Measurements from ENCODE around the gene IDH1. TPM values are rescaled to one million over a fixed set of nuclear protein-coding genes. Genes with fewer than 3 reads are reported as not detected.

The IDH1 gene
- polyA plus RNA-seq, 2 of the 4 experiments (the other 2 are of a cell fraction): 180 to 346 TPM

DNA sequence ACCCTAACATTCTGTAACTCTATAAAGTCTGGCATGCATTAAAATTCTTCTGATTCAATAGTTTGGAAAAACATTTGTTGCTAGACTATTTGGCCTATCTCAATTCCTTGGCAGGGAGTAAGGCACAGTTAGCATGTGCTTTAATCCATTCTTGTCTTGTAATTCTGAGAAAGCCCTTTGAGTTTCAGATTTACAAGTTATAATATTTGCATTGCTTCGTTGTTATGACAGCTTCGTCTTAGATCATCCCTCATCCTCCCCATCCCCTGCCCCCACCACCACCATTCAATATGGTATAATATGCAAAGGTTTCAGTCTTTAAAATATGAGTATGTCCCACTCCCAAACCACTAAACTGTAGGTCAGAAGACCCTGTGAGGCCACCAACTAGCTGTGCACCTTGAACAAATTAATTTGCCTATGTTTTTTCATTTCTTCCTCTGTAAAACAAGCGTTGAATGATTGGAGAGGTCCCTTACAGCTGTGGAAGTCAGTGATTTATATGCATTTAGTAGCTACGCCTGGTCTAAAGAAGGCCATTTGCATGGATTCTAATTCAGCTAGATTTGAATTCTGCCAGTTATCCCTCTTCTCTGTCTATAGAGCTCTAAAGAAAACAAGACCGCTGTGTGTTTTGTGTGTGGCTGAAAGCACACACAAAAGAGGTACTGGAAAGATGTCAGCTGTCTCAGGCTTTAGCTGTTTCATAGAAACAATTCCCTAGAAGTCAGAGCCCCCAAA lies 65.6 kb downstream of the IDH1 start:
- FAIRE-seq (no peak), DNase-seq (ENCODE audit: low read depth in 1 of 2, low spot score in 1 of 2) (no peak), ATAC-seq (no peak)
- Histone ChIP-seq H3K4me2 (no peak overlapping the region), H3K4me3 (no peak overlapping the region), H3K4me1 (no peaks in the 10 kb centered on the region), H3K27ac (no peak overlapping the region), H3K9me3 (no peaks in the 10 kb centered on the region)
- POLR2A ChIA-PET: no interaction called here
- CTCF ChIA-PET: interaction anchor here (2.4 kb wide), 1 partner anchor 14 kb away, joined by 8 read pairs; no protein-coding TSS in a partner anchor
- TF ChIP-seq, protein P1, sequence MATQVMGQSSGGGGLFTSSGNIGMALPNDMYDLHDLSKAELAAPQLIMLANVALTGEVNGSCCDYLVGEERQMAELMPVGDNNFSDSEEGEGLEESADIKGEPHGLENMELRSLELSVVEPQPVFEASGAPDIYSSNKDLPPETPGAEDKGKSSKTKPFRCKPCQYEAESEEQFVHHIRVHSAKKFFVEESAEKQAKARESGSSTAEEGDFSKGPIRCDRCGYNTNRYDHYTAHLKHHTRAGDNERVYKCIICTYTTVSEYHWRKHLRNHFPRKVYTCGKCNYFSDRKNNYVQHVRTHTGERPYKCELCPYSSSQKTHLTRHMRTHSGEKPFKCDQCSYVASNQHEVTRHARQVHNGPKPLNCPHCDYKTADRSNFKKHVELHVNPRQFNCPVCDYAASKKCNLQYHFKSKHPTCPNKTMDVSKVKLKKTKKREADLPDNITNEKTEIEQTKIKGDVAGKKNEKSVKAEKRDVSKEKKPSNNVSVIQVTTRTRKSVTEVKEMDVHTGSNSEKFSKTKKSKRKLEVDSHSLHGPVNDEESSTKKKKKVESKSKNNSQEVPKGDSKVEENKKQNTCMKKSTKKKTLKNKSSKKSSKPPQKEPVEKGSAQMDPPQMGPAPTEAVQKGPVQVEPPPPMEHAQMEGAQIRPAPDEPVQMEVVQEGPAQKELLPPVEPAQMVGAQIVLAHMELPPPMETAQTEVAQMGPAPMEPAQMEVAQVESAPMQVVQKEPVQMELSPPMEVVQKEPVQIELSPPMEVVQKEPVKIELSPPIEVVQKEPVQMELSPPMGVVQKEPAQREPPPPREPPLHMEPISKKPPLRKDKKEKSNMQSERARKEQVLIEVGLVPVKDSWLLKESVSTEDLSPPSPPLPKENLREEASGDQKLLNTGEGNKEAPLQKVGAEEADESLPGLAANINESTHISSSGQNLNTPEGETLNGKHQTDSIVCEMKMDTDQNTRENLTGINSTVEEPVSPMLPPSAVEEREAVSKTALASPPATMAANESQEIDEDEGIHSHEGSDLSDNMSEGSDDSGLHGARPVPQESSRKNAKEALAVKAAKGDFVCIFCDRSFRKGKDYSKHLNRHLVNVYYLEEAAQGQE (IDR thresholded peaks at IDR 0.05): no peak
- 69% methylated on average over 5 of the region's 5 CpGs for WGBS (ENCODE audit: missing lambda C conversion rate)

DNA sequence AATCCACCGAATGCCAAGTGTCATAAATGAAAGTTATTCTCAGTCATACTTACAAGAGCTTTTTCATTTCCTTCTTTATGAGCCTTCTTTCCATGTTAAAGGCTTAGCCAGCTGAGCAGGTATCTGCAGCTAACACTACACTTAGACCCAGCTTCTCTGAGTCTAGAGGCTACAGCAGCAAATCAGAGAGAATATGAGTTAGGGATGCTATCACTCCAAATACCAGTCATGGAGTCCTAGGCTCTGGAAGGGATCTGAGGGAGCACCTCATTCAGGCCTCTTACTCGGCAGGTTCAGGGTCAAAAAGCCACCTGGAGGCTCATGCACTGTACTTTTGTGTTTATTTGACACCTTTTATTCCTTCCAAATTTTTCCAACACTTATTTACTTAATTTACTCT lies 68.0 kb downstream of the IDH1 start:
- no peak overlapping the region for H3K4me2 ChIP-seq
- WGBS (ENCODE audit: missing lambda C conversion rate): 71% methylated on average over 2 of the region's 2 CpGs
- FAIRE-seq: no peak
- no peak for DNase-seq (ENCODE audit: low read depth in 1 of 2, low spot score in 1 of 2)
- POLR2A ChIA-PET: no interaction called here
- ATAC-seq: no peak
- no peak for TF ChIP-seq CBX8 (IDR thresholded peaks at IDR 0.05)
- TF ChIP-seq, protein P2, sequence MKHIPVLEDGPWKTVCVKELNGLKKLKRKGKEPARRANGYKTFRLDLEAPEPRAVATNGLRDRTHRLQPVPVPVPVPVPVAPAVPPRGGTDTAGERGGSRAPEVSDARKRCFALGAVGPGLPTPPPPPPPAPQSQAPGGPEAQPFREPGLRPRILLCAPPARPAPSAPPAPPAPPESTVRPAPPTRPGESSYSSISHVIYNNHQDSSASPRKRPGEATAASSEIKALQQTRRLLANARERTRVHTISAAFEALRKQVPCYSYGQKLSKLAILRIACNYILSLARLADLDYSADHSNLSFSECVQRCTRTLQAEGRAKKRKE (CRISPR knock-in tag; IDR thresholded peaks at IDR 0.05; ENCODE audit: low read depth): no peak
- H3K9me3 ChIP-seq: no peaks in the 10 kb centered on the region
- no peaks in the 10 kb centered on the region for H3K4me1 ChIP-seq
- no peak overlapping the region for H3K4me3 ChIP-seq
- no peak overlapping the region for H3K27ac ChIP-seq
- CTCF ChIA-PET: interaction anchor here (2.1 kb wide), 1 partner anchor 11 kb away, joined by 13 read pairs; no protein-coding TSS in a partner anchor

DNA sequence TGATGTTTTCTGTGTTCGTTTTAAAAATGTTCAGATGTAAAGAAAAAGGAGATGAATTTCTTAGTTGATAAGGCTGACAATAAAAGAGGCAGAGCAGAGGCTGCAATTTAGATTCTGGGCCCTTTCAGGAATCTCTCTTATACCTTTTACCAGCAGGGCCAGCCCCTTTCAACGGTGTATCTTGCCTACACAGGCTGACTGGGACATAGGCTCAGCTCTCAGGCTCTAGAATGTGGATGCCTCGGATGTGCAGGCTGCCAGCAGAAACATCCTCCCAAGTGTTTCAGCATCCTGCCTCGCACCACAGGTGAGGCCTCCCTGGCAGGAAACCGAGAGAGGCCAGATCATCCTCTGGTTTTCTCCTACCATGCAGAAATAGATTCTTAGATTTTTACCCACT lies 68.4 kb downstream of the IDH1 start:
- H3K9me3 ChIP-seq: no peaks in the 10 kb centered on the region
- CTCF ChIA-PET: interaction anchor here (2.1 kb wide), 1 partner anchor 11 kb away, joined by 13 read pairs; no protein-coding TSS in a partner anchor
- DNase-seq (ENCODE audit: low read depth in 1 of 2, low spot score in 1 of 2): no peak
- no peak for TF ChIP-seq BHLHE40 (IDR thresholded peaks at IDR 0.05; ENCODE audit: low read depth, low read length)
- TF ChIP-seq, protein P3, sequence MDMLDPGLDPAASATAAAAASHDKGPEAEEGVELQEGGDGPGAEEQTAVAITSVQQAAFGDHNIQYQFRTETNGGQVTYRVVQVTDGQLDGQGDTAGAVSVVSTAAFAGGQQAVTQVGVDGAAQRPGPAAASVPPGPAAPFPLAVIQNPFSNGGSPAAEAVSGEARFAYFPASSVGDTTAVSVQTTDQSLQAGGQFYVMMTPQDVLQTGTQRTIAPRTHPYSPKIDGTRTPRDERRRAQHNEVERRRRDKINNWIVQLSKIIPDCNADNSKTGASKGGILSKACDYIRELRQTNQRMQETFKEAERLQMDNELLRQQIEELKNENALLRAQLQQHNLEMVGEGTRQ (IDR thresholded peaks at IDR 0.05): no peak
- TF ChIP-seq ESRRA (IDR thresholded peaks at IDR 0.05; ENCODE audit: borderline replicate concordance, low read length): no peak
- no peak for TF ChIP-seq POLR2AphosphoS2 (conservative IDR thresholded peaks at IDR 0.05; ENCODE audit: low read length)
- TF ChIP-seq JUNB (IDR thresholded peaks at IDR 0.05): no peak
- no peak for TF ChIP-seq HDAC2 (IDR thresholded peaks at IDR 0.05)
- no peak for TF ChIP-seq HOXA7 (CRISPR knock-in tag; IDR thresholded peaks at IDR 0.05)
- H3K27ac ChIP-seq: no peak overlapping the region
- no peak for FAIRE-seq
- no peak overlapping the region for H3K4me3 ChIP-seq
- no peak overlapping the region for H3K4me2 ChIP-seq
- no peaks in the 10 kb centered on the region for H3K4me1 ChIP-seq
- POLR2A ChIA-PET: no interaction called here
- 45% methylated on average over 5 of the region's 5 CpGs for WGBS (ENCODE audit: missing lambda C conversion rate)
- ATAC-seq: no peak

Other genes starting within 250 kb of the IDH1 start
- gene PLEKHM3, start 229.5 kb downstream of the IDH1 start, polyA plus RNA-seq (2011; rRNA removed): 6.5 and 7.0 TPM in 2 replicates
- 2.4 to 2.9 TPM (median 2.7 TPM) in 3 replicates for gene PLEKHM3, start 229.5 kb downstream of the IDH1 start, polyA plus RNA-seq (2017; fragmentation: RNase III; extraction: RNeasy Plus Mini Kit Qiagen cat#74134 plus additional on column Dnase treatment)
- gene CRYGD, start 130.5 kb downstream of the IDH1 start, polyA plus RNA-seq (2011; rRNA removed): not detected in 2 replicates
- not detected in 3 replicates for gene CRYGD, start 130.5 kb downstream of the IDH1 start, polyA plus RNA-seq (2017; fragmentation: RNase III; extraction: RNeasy Plus Mini Kit Qiagen cat#74134 plus additional on column Dnase treatment)
- gene CRYGC, start 125.2 kb downstream of the IDH1 start, polyA plus RNA-seq (2011; rRNA removed): not detected in 2 replicates
- not detected in 3 replicates for gene CRYGC, start 125.2 kb downstream of the IDH1 start, polyA plus RNA-seq (2017; fragmentation: RNase III; extraction: RNeasy Plus Mini Kit Qiagen cat#74134 plus additional on column Dnase treatment)
- not detected in 2 replicates for gene CRYGB, start 108.9 kb downstream of the IDH1 start, polyA plus RNA-seq (2011; rRNA removed)
- not detected in 3 replicates for gene CRYGB, start 108.9 kb downstream of the IDH1 start, polyA plus RNA-seq (2017; fragmentation: RNase III; extraction: RNeasy Plus Mini Kit Qiagen cat#74134 plus additional on column Dnase treatment)
- gene CRYGA, start 91.5 kb downstream of the IDH1 start, polyA plus RNA-seq (2011; rRNA removed): not detected in 2 replicates
- not detected in 3 replicates for gene CRYGA, start 91.5 kb downstream of the IDH1 start, polyA plus RNA-seq (2017; fragmentation: RNase III; extraction: RNeasy Plus Mini Kit Qiagen cat#74134 plus additional on column Dnase treatment)
- gene C2orf80, start 65.0 kb downstream of the IDH1 start, polyA plus RNA-seq (2011; rRNA removed): not detected in 2 replicates
- not detected in 3 replicates for gene C2orf80, start 65.0 kb downstream of the IDH1 start, polyA plus RNA-seq (2017; fragmentation: RNase III; extraction: RNeasy Plus Mini Kit Qiagen cat#74134 plus additional on column Dnase treatment)
- 19.3 and 22.0 TPM in 2 replicates for gene PIKFYVE, start 11.2 kb upstream of the IDH1 start, polyA plus RNA-seq (2011; rRNA removed)
- gene PIKFYVE, start 11.2 kb upstream of the IDH1 start, polyA plus RNA-seq (2017; fragmentation: RNase III; extraction: RNeasy Plus Mini Kit Qiagen cat#74134 plus additional on column Dnase treatment): 5.9 to 6.5 TPM (median 6.4 TPM) in 3 replicates
- not detected in 2 replicates for gene PTH2R, start 151.7 kb upstream of the IDH1 start, polyA plus RNA-seq (2011; rRNA removed)
- gene PTH2R, start 151.7 kb upstream of the IDH1 start, polyA plus RNA-seq (2017; fragmentation: RNase III; extraction: RNeasy Plus Mini Kit Qiagen cat#74134 plus additional on column Dnase treatment): not detected in 3 replicates